PC-3 (cell line): ENCODE results near the gene ANTXR1. TPM values are rescaled to one million over a fixed set of nuclear protein-coding genes. Genes with fewer than 3 reads are reported as not detected.

Experiments used
- ATAC-seq: fragments of 200-7000 bp; cut with Tn5 transposase; 2 replicates; pipeline ENCODE4 v1.9.1; 2020; ENCODE audit warnings: mild to moderate bottlenecking, moderate library complexity
- BruUV-seq: library from RNA; stranded (reverse); fragments of 400-500 nt; replicated peaks from 2 replicates; lab custom pipeline; 2021; lab: Mats Ljungman, UMichigan
- CTCF ChIA-PET: fragments of 300-600 bp; sonication (Branson Sonifier 250); formaldehyde crosslinking; loops from one replicate; lab custom pipeline; 2022; ENCODE audit warnings: antibody characterized with exemption; lab: Charles Lee
- POLR2A ChIA-PET: fragments of 300-600 bp; sonication (Branson Sonifier 250); formaldehyde crosslinking; loops from one replicate; lab custom pipeline; 2022; ENCODE audit warnings: antibody characterized with exemption; ENCODE audit not compliant: unreplicated experiment; lab: Charles Lee
- DNase-seq: peaks from one replicate; pipeline ENCODE4 v3.0.0-alpha.2; 2015
- H2AFZ ChIP-seq: fragments of 300-600 bp; sonication (generic); 2 replicates; pipeline ENCODE4 v1.6.0; 2016; ENCODE audit warnings: antibody characterized with exemption, low read length
- H3F3A ChIP-seq: fragments of 300-600 bp; sonication (generic); one replicate; pipeline ENCODE4 v1.6.0; 2017; ENCODE audit warnings: antibody characterized with exemption, low read length, control low read depth, mild to moderate bottlenecking; ENCODE audit not compliant: unreplicated experiment
- H3K27ac ChIP-seq: fragments of 300-600 bp; sonication (generic); 2 replicates; pipeline ENCODE4 v1.5.1; 2016; ENCODE audit warnings: mild to moderate bottlenecking, low read length
- H3K27me3 ChIP-seq: fragments of 300-600 bp; sonication (generic); 2 replicates; pipeline ENCODE4 v1.6.1; 2016; ENCODE audit warnings: low read length, mixed read lengths
- H3K36me3 ChIP-seq: fragments of 300-600 bp; sonication (generic); 2 replicates; pipeline ENCODE4 v1.6.1; 2016; ENCODE audit warnings: low read depth, mixed run types, low read length, mixed read lengths
- H3K4me1 ChIP-seq: fragments of 300-600 bp; sonication (generic); 2 replicates; pipeline ENCODE4 v1.5.1; 2016; ENCODE audit warnings: low read length; ENCODE audit not compliant: insufficient read depth
- H3K4me2 ChIP-seq: fragments of 300-600 bp; sonication (generic); 2 replicates; pipeline ENCODE4 v1.6.0; 2016; ENCODE audit warnings: low read length
- H3K4me3 ChIP-seq: fragments of 300-600 bp; sonication (generic); 2 replicates; pipeline ENCODE4 v1.5.1; 2016; ENCODE audit warnings: mild to moderate bottlenecking, low read length, mixed read lengths
- H3K79me2 ChIP-seq: fragments of 300-600 bp; sonication (generic); 2 replicates; pipeline ENCODE4 v1.6.1; 2017; ENCODE audit warnings: low read length, mixed read lengths
- H3K9ac ChIP-seq: fragments of 300-600 bp; sonication (generic); 2 replicates; pipeline ENCODE4 v1.6.0; 2016; ENCODE audit warnings: mild to moderate bottlenecking, low read length
- H3K9me2 ChIP-seq: fragments of 300-600 bp; sonication (generic); replicated peaks from 2 replicates; pipeline ENCODE4 v1.6.1; 2016; ENCODE audit warnings: mixed run types, low read length, mixed read lengths
- H3K9me3 ChIP-seq: fragments of 300-600 bp; sonication (generic); 2 replicates; pipeline ENCODE4 v1.6.1; 2016; ENCODE audit warnings: low read length, mixed read lengths
- H4K20me1 ChIP-seq: fragments of 300-600 bp; sonication (generic); 2 replicates; pipeline ENCODE4 v1.6.1; 2016; ENCODE audit warnings: low read length, mixed read lengths
- CTCF ChIP-seq: fragments of 300-600 bp; sonication (generic); conservative IDR thresholded peaks from 2 replicates; pipeline ENCODE4 v1.5.1; 2017; ENCODE audit warnings: antibody characterized with exemption, low read depth, mild to moderate bottlenecking, low read length
- EZH2 ChIP-seq: fragments of 300-600 bp; sonication (generic); IDR thresholded peaks from one replicate; pipeline ENCODE4 v1.6.1; 2017; ENCODE audit warnings: antibody characterized with exemption, mild to moderate bottlenecking, low read length; ENCODE audit not compliant: unreplicated experiment
- EZH2phosphoT487 ChIP-seq: fragments of 300-600 bp; sonication (generic); IDR thresholded peaks from 2 replicates; pipeline ENCODE4 v1.6.1; 2018; ENCODE audit warnings: mild to moderate bottlenecking, antibody characterized with exemption, low read length, borderline replicate concordance
- intact Hi-C: fragments of 100-400 bp; cut with micrococcal nuclease; formaldehyde crosslinking; loops from 2 replicates; pipeline ENCODE4 v1.9.0; 2023
- total RNA-seq: library from RNA; depleted of rRNA; stranded (reverse); fragments of >200 nt; gene quantifications from 2 replicates; pipeline ENCODE4 v1.2.3, GENCODE V29; 2014

The ANTXR1 gene
- total RNA-seq, 1 experiment from 2014 or later: 31.2 TPM

GRCh38 chr2:68995916-68996315, 17.1 kb upstream of the ANTXR1 start:
- Histone ChIP-seq H3K9me2 (no peaks in the 10 kb centered on the region), H3K4me1 (peaks cover 26% of the 10 kb centered on the region; the same call in 1 of the 2 replicates), H2AFZ (no peak overlapping the region), H3K4me2 (no peak overlapping the region), H3K79me2 (no peaks in the 10 kb centered on the region), H3K27me3 (no peaks in the 10 kb centered on the region), H3K9me3 (no peaks in the 10 kb centered on the region), H3K27ac (no peak overlapping the region), H3K9ac (no peak overlapping the region), H3F3A (no peaks in the 10 kb centered on the region), H3K4me3 (no peak overlapping the region), H3K36me3 (no peaks in the 10 kb centered on the region), H4K20me1 (no peaks in the 10 kb centered on the region)
- ChIA-PET POLR2A (no interaction called here), CTCF (no interaction called here)
- ATAC-seq (no peak), DNase-seq (no peak)
- no peak for TF ChIP-seq CTCF
- no TSS peak for BruUV-seq
- intact Hi-C loops: no loop called here

GRCh38 chr2:68997401-68997800, 15.6 kb upstream of the ANTXR1 start:
- no peaks in the 10 kb centered on the region for H3F3A ChIP-seq
- H3K4me3 ChIP-seq: no peak overlapping the region
- H4K20me1 ChIP-seq: no peaks in the 10 kb centered on the region
- ATAC-seq: no peak
- intact Hi-C loops: no loop called here
- 0 out of 2 replicates have a peak, but pooled peaks cover 5% of the 10 kb centered on the region for H3K9me3 ChIP-seq
- CTCF ChIA-PET: no interaction called here
- H3K9me2 ChIP-seq: no peaks in the 10 kb centered on the region
- no peak overlapping the region for H2AFZ ChIP-seq
- POLR2A ChIA-PET: no interaction called here
- H3K27me3 ChIP-seq: no peaks in the 10 kb centered on the region
- no peak overlapping the region for H3K9ac ChIP-seq
- no peak overlapping the region for H3K27ac ChIP-seq
- no peaks in the 10 kb centered on the region for H3K36me3 ChIP-seq
- no peak for DNase-seq
- peaks cover 26% of the 10 kb centered on the region; the same call in 1 of the 2 replicates for H3K4me1 ChIP-seq
- no peaks in the 10 kb centered on the region for H3K79me2 ChIP-seq
- no TSS peak for BruUV-seq
- TF ChIP-seq CTCF (no peak), EZH2 (no peak), EZH2phosphoT487 (no peak)
- H3K4me2 ChIP-seq: no peak overlapping the region

GRCh38 chr2:69001879-69002278, 11.1 kb upstream of the ANTXR1 start:
- no peak overlapping the region for H3K27ac ChIP-seq
- POLR2A ChIA-PET: no interaction called here

More at GRCh38 chr2:69001879-69002278, 11.1 kb upstream of the ANTXR1 start:
- no peaks in the 10 kb centered on the region for H3F3A ChIP-seq
- no peaks in the 10 kb centered on the region for H3K27me3 ChIP-seq
- 0 out of 2 replicates have a peak, but pooled peaks cover 3% of the 10 kb centered on the region for H3K9me2 ChIP-seq
- H3K9ac ChIP-seq: no peak overlapping the region
- BruUV-seq: no TSS peak
- no peaks in the 10 kb centered on the region for H3K79me2 ChIP-seq
- H3K9me3 ChIP-seq: 0 out of 2 replicates have a peak, but pooled peaks cover 5% of the 10 kb centered on the region
- intact Hi-C loops: no loop called here
- TF ChIP-seq CTCF (no peak), EZH2phosphoT487 (no peak), EZH2 (no peak)
- ATAC-seq: no peak
- CTCF ChIA-PET: interaction anchor here (0.6 kb wide), 1 partner anchor 174 kb away, joined by 5 read pairs; no protein-coding TSS in a partner anchor
- no peak overlapping the region for H2AFZ ChIP-seq
- DNase-seq: no peak
- H3K36me3 ChIP-seq: no peaks in the 10 kb centered on the region
- no peak overlapping the region for H3K4me3 ChIP-seq
- H3K4me2 ChIP-seq: no peak overlapping the region
- no peaks in the 10 kb centered on the region for H3K4me1 ChIP-seq
- H4K20me1 ChIP-seq: no peaks in the 10 kb centered on the region
